ENCODE results near the gene HARS2. TPM values are rescaled to one million over a fixed set of nuclear protein-coding genes. Genes with fewer than 3 reads are reported as not detected.

HARS2 gene
- total RNA-seq, 4 donors from 2014 or later, result 13.3 to 24.2 (median 22.8) TPM

DNA sequence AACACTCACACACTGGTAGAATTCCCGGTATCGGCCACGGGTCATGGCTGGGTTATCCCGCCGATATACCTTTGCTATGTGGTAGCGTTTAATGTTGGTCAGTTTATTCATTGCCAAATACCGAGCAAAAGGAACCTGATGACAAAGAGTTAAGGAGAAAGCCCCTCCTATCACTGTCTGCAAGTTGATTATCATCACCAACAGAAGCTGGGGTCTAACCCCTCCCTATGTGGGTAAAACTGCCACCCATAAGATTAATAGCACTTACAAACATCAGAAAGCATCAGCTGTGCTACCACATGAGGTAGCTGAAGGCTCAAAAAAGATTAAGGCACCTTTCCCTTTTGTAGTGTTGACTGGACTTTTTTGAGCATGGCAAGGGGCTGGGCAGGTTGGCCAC, 12.3 kb upstream of the HARS2 start:
- intact Hi-C loops (cut with DNase I), result no loop called here
- no peak for TF ChIP-seq CTCF (IDR thresholded peaks at IDR 0.05)
- TF ChIP-seq POLR2A (IDR thresholded peaks at IDR 0.05), result no peak
- no peaks in the 10 kb centered on the region for H3K9me3 ChIP-seq
- H3K27me3 ChIP-seq, result no peaks in the 10 kb centered on the region
- no peaks in the 10 kb centered on the region for H3K4me1 ChIP-seq
- peaks cover 13 to 100% (median 26%) of the 10 kb centered on the region in 3 donors for H3K36me3 ChIP-seq
- DNase-seq, result no peak
- no peak overlapping the region for H3K27ac ChIP-seq
- 97 to 98% methylated on average over 6 to 7 of the region's 7 CpGs for WGBS, 2 donors
- H3K4me3 ChIP-seq, result no peak overlapping the region

DNA sequence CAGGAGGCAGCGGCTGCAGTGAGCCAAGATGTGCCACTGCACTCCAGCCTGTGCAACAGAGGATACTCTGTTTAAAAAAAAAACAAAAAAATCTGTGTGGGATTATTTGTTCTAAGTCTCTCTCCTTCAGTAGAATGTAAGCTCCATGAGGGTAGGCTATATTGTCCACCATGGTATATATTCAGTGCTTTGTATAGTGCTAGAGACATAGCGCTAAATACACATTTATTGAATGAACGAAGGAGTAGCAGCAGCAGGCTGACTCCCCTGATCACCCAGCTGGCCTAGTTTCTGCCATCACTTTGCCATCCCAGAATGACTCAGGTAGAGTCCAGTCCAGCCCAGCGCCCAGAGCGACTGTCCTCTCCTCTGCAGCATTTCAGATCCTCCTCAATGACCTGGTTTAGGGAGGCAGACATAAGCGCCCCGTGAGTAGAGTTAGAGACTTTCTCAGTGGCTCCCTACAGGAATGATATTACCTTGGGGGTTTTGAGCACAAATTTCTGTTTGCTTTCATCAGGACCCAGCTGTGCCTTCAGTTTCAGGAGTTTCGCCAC, 801 bp upstream of the HARS2 start:
- H3K27me3 ChIP-seq, result no peaks in the 10 kb centered on the region
- intact Hi-C loops (cut with DNase I), result no loop called here
- DNase-seq, result no peak
- no peak for TF ChIP-seq CTCF (IDR thresholded peaks at IDR 0.05)
- TF ChIP-seq POLR2A (IDR thresholded peaks at IDR 0.05), result no peak
- peaks cover 4 to 49% (median 22%) of the 10 kb centered on the region in 3 donors for H3K4me1 ChIP-seq
- H3K4me3 ChIP-seq, result peak overlapping the region; percentile 72 to 86 (median 84)
- peaks cover 16 to 59% (median 19%) of the 10 kb centered on the region in 3 donors for H3K36me3 ChIP-seq
- H3K27ac ChIP-seq, result peak overlapping the region; percentile 85 to 95 (median 89)
- 39 to 50% methylated on average over 8 of the region's 8 CpGs for WGBS, 2 donors
- H3K9me3 ChIP-seq, result no peaks in the 10 kb centered on the region

DNA sequence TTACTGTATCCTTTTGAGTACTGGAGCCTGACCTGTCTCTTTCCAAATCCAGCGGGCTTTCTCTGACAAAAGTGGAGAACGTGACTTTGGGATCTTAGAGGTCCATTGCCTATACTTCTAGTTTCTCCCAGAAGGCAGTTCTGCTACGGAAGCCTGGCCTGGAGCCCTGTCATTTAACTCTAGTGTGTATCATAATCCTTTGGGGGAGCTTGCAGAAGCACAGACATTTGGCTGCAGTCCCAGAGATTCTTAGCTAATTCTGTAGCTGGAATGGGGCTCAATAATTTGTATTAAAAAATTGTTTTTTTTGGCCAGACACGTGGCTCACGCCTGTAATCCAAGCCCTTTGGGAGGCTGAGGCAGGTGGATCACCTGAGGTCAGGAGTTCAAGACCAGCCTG, 3.0 kb downstream of the HARS2 start:
- H3K9me3 ChIP-seq, result no peaks in the 10 kb centered on the region
- 53 to 64% methylated on average over 5 of the region's 5 CpGs for WGBS, 2 donors
- DNase-seq, result no peak
- TF ChIP-seq POLR2A (IDR thresholded peaks at IDR 0.05) (no peak), CTCF (IDR thresholded peaks at IDR 0.05) (no peak)
- H3K36me3 ChIP-seq, result peaks cover 38 to 68% (median 42%) of the 10 kb centered on the region in 3 donors
- intact Hi-C loops (cut with DNase I), result no loop called here
- H3K27ac ChIP-seq, result no peak overlapping the region
- H3K4me1 ChIP-seq, result peaks cover 4 to 42% (median 22%) of the 10 kb centered on the region in 3 donors
- H3K27me3 ChIP-seq, result no peaks in the 10 kb centered on the region
- no peak overlapping the region for H3K4me3 ChIP-seq

DNA sequence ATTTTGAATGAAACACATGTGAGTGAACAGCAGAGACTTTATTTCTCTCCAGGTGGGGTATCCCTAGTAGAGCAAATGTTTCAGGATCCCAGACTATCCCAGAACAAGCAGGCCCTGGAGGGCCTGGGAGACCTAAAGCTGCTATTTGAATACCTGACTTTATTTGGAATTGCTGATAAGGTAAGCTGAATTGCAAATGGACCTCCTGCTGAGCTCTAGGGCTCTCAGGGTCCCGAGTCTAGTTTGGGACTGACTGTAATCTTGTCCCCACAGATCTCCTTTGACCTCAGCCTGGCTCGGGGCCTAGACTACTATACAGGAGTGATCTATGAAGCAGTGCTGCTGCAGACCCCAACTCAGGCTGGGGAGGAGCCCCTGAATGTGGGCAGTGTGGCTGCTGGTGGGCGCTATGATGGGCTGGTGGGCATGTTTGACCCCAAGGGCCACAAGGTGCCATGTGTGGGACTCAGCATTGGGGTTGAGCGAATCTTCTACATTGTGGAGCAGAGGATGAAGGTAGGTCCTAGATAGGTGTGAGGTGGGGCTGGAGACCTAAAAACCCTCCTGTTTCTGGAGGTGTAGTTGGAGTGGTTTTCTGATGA, 5.7 kb downstream of the HARS2 start:
- intact Hi-C loops (cut with DNase I), result no loop called here
- no peak for DNase-seq
- WGBS, 2 donors, result 88 to 100% methylated on average over 1 to 4 of the region's 4 CpGs
- H3K4me1 ChIP-seq, result peaks cover 8 to 46% (median 26%) of the 10 kb centered on the region in 3 donors
- H3K4me3 ChIP-seq, result no peak overlapping the region
- H3K27ac ChIP-seq, result no peak overlapping the region
- no peaks in the 10 kb centered on the region for H3K9me3 ChIP-seq
- peaks cover 38 to 75% (median 44%) of the 10 kb centered on the region in 3 donors for H3K36me3 ChIP-seq
- TF ChIP-seq CTCF (IDR thresholded peaks at IDR 0.05) (no peak), POLR2A (IDR thresholded peaks at IDR 0.05) (no peak)
- no peaks in the 10 kb centered on the region for H3K27me3 ChIP-seq
